ENCODE measurements around the gene AMH. TPM values are rescaled to one million over a fixed set of nuclear protein-coding genes. Genes with fewer than 3 reads are reported as not detected.

The AMH gene
- polyA plus RNA-seq, 3 donors = 0.12 TPM; not detected in 2

GRCh38 chr19:2249880-2250765 is 1.0 kb downstream of the AMH start:
- Histone ChIP-seq H4K20me1 (ENCODE audit: insufficient read depth, low read length) (peaks cover 76% of the 10 kb centered on the region), H3K27ac (ENCODE audit: low read depth in 1 of 2, low read length in 2 of 2) (no peak overlapping the region), H3K4me1 (ENCODE audit: control insufficient read depth in 1 of 2, insufficient read depth in 2 of 2, low read length in 2 of 2) (peaks cover 32 to 42% of the 10 kb centered on the region in 2 donors), H3K4me2 (replicated peaks; ENCODE audit: extremely low read depth, low read length, poor library complexity, severe bottlenecking) (no peak overlapping the region), H3K36me3 (replicated peaks in 1 of 2; ENCODE audit: control insufficient read depth in 1 of 2, insufficient read depth in 2 of 2, low read length in 2 of 2) (peaks cover 37 to 39% of the 10 kb centered on the region in 2 donors), H3K4me3 (replicated peaks in 1 of 3; ENCODE audit: low read depth in 2 of 3, low read length in 3 of 3) (no peak overlapping the region), H2AFZ (ENCODE audit: insufficient read depth, low read depth, low read length, poor library complexity, severe bottlenecking) (no peak overlapping the region), H3K27me3 (ENCODE audit: control insufficient read depth in 2 of 2, insufficient read depth in 2 of 2, low read length in 2 of 2) (peaks cover 18 to 51% of the 10 kb centered on the region in 2 donors), H3K9me3 (replicated peaks in 1 of 2; ENCODE audit: control insufficient read depth in 1 of 2, insufficient read depth in 1 of 2, low read length in 2 of 2) (peaks cover 0 to 14% of the 10 kb centered on the region in 2 donors), H3K9ac (ENCODE audit: insufficient read depth, low read length, poor library complexity, severe bottlenecking) (no peak overlapping the region), H3K79me2 (ENCODE audit: insufficient read depth, low read length) (peaks cover 5% of the 10 kb centered on the region)
- Mint-ChIP-seq H3K9me3 (peaks cover 0 to 8% (median 0%) of the 10 kb centered on the region in 7 donors), H3K4me1 (peaks cover 22% of the 10 kb centered on the region), H3K27ac (peak overlapping the region in 1 of 7 donors; percentile 25), H3K36me3 (peaks cover 26 to 36% of the 10 kb centered on the region in 2 donors), H3K27me3 (ENCODE audit: low read depth in 3 of 3) (peaks cover 39 to 64% (median 42%) of the 10 kb centered on the region in 3 donors), H3K4me3 (peak overlapping the region in 1 of 2 donors; percentile 46)
- no peak for DNase-seq
- TF ChIP-seq CTCF (IDR thresholded peaks at IDR 0.05) = no peak
- intact Hi-C loops (cut with micrococcal nuclease) = no loop called here
- WGBS (ENCODE audit: insufficient coverage) = 33% methylated on average over 40 of the region's 43 CpGs

GRCh38 chr19:2250766-2251105 is 1.6 kb downstream of the AMH start:
- Histone ChIP-seq H3K4me3 (replicated peaks in 1 of 3; ENCODE audit: low read depth in 2 of 3, low read length in 3 of 3) (no peak overlapping the region), H4K20me1 (ENCODE audit: insufficient read depth, low read length) (peaks cover 70% of the 10 kb centered on the region), H2AFZ (ENCODE audit: insufficient read depth, low read depth, low read length, poor library complexity, severe bottlenecking) (no peak overlapping the region), H3K36me3 (replicated peaks in 1 of 2; ENCODE audit: control insufficient read depth in 1 of 2, insufficient read depth in 2 of 2, low read length in 2 of 2) (peaks cover 31 to 32% of the 10 kb centered on the region in 2 donors), H3K9me3 (replicated peaks in 1 of 2; ENCODE audit: control insufficient read depth in 1 of 2, insufficient read depth in 1 of 2, low read length in 2 of 2) (peaks cover 0 to 14% of the 10 kb centered on the region in 2 donors), H3K27me3 (ENCODE audit: control insufficient read depth in 2 of 2, insufficient read depth in 2 of 2, low read length in 2 of 2) (peaks cover 18 to 51% of the 10 kb centered on the region in 2 donors), H3K4me1 (ENCODE audit: control insufficient read depth in 1 of 2, insufficient read depth in 2 of 2, low read length in 2 of 2) (peaks cover 32 to 42% of the 10 kb centered on the region in 2 donors), H3K27ac (ENCODE audit: low read depth in 1 of 2, low read length in 2 of 2) (no peak overlapping the region), H3K79me2 (ENCODE audit: insufficient read depth, low read length) (no peaks in the 10 kb centered on the region), H3K9ac (ENCODE audit: insufficient read depth, low read length, poor library complexity, severe bottlenecking) (no peak overlapping the region), H3K4me2 (replicated peaks; ENCODE audit: extremely low read depth, low read length, poor library complexity, severe bottlenecking) (peak overlapping the region; percentile 74)
- H3K4me3 Mint-ChIP-seq = no peak overlapping the region
- intact Hi-C loops (cut with micrococcal nuclease) = no loop called here
- no peak for DNase-seq
- H3K27ac Mint-ChIP-seq = no peak overlapping the region
- H3K9me3 Mint-ChIP-seq = peaks cover 0 to 8% (median 0%) of the 10 kb centered on the region in 7 donors
- H3K36me3 Mint-ChIP-seq = peaks cover 20 to 30% of the 10 kb centered on the region in 2 donors
- H3K27me3 Mint-ChIP-seq (ENCODE audit: low read depth in 3 of 3) = peaks cover 39 to 68% (median 42%) of the 10 kb centered on the region in 3 donors
- no peak for TF ChIP-seq CTCF (IDR thresholded peaks at IDR 0.05)
- H3K4me1 Mint-ChIP-seq = peaks cover 22% of the 10 kb centered on the region
- WGBS (ENCODE audit: insufficient coverage) = 13% methylated on average over 40 of the region's 40 CpGs

Measured in CD14-positive monocyte (primary cell).